Ovary (tissue), 3 donors: ENCODE data around the gene FAAP20.

Source experiments
- EP300 ChIP-seq: sonication (generic); formaldehyde crosslinking; IDR thresholded peaks from one replicate; pipeline ENCODE4 v1.6.1; 2017; ENCODE audit warnings: antibody characterized with exemption
- TF ChIP-seq, protein P1 (sequence below), 3 donors: fragments of 450-650 bp in 2 of 3; fragments of 200-600 bp in 1 of 3; IDR thresholded peaks; one replicate each; pipeline versions ENCODE4 v1.5.1 to v1.8.0; 2016 to 2022; ENCODE audit warnings: antibody characterized with exemption in 3 of 3, mild to moderate bottlenecking in 1 of 3
- donor health status: DM: no; HTN: no; CAD: no.

DNA sequence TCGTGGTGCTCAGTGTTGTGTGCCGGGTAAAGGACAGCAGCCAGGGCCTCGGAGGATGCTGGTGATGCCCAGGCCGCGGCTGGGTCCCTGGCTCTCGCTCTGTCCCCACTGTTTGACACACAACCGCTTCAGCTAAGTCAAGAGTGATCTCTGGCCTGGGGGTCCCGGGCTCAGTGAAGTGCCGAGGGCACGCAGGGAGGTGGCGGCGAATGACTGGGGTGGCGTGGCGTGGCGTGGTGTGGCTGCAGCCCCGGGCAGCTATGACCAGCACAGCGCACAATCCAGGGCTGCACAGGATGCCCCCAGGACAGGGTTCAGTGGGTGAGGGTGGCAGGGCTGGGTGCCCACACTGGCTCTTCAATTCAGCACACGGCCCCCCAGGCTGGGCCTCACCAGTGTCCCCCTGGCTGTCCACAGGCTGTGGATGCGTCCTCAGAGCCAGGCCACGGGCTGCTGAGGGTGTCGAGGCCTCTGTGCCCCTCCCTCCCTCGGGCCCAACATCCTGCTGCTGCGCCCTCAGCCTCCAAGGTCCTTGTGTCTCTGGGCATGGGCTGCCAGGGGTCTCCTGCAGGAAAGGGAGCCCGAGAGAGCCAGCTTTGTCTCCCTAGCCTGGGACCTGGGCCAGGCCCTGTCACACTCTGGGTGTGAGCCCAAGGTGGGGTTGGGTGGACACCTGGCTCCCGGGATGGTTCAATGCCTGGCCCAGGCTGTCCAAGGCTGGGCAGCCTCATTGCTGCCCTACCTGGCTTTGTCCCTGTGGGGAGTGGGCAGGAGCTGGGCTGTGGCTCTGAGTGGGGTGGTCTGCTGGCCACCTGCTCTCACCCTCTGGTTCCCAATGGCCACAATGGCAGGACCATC lies 21.6 kb upstream of the FAAP20 start:
- TF ChIP-seq, protein P1, sequence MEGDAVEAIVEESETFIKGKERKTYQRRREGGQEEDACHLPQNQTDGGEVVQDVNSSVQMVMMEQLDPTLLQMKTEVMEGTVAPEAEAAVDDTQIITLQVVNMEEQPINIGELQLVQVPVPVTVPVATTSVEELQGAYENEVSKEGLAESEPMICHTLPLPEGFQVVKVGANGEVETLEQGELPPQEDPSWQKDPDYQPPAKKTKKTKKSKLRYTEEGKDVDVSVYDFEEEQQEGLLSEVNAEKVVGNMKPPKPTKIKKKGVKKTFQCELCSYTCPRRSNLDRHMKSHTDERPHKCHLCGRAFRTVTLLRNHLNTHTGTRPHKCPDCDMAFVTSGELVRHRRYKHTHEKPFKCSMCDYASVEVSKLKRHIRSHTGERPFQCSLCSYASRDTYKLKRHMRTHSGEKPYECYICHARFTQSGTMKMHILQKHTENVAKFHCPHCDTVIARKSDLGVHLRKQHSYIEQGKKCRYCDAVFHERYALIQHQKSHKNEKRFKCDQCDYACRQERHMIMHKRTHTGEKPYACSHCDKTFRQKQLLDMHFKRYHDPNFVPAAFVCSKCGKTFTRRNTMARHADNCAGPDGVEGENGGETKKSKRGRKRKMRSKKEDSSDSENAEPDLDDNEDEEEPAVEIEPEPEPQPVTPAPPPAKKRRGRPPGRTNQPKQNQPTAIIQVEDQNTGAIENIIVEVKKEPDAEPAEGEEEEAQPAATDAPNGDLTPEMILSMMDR (IDR thresholded peaks at IDR 0.05): no peak
- no peak for TF ChIP-seq EP300
